ENCODE results near the gene FOSB.

DNA sequence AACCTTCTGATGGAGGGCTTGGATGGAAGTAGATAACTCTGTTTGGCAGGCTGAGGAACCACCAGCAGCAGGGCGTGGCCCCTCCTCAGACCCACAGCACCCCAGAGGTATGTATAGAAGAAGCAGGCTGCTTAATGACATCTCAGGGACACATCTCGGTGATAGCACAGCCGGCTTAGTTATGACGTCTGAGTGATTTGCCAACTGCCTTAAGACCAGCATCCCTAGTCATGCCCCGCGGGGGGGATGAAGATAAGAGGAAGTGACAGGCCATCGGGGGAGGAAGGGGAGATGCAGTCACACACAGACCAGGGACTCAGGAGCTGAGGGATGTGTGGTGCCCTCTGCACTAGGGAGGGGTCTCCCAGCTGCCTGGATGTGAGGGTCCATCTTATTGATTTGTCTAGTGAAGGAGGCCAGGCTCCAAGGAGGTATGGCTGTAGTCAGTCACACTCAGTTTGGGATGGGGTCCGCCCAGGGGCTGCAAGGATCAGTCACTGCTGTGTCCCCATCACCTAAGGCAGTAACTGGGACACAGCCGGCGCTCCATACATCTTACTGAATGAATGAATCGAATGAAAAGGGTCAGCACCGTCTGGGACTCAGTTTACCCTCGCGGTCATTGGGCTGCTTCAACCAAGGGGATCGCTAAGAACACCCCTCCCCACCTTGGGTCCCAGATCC, 24.9 kb upstream of the FOSB start:
- TF ChIP-seq POLR2A (IDR thresholded peaks at IDR 0.05) (no peak), EP300 (IDR thresholded peaks at IDR 0.05) (peak; percentile 18)
- TF ChIP-seq, protein P1, sequence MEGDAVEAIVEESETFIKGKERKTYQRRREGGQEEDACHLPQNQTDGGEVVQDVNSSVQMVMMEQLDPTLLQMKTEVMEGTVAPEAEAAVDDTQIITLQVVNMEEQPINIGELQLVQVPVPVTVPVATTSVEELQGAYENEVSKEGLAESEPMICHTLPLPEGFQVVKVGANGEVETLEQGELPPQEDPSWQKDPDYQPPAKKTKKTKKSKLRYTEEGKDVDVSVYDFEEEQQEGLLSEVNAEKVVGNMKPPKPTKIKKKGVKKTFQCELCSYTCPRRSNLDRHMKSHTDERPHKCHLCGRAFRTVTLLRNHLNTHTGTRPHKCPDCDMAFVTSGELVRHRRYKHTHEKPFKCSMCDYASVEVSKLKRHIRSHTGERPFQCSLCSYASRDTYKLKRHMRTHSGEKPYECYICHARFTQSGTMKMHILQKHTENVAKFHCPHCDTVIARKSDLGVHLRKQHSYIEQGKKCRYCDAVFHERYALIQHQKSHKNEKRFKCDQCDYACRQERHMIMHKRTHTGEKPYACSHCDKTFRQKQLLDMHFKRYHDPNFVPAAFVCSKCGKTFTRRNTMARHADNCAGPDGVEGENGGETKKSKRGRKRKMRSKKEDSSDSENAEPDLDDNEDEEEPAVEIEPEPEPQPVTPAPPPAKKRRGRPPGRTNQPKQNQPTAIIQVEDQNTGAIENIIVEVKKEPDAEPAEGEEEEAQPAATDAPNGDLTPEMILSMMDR (IDR thresholded peaks at IDR 0.05) = no peak

All from ovary (tissue), 3 donors.